Trophoblast cell (in vitro differentiated cells and primary cell): ENCODE data around the gene MRPL43.

Experiments used
- DNase-seq, 2 donors: peaks; one replicate each; pipeline ENCODE4 v3.0.0-alpha.2; 2016
- H2AFZ ChIP-seq: 2 replicates; pipeline ENCODE4 v1.6.1; 2013; ENCODE audit warnings: low read length, moderate library complexity, mild to moderate bottlenecking; ENCODE audit not compliant: insufficient read depth, poor library complexity
- H2AK5ac ChIP-seq: 2 replicates; pipeline ENCODE4 v1.6.1; 2013; ENCODE audit warnings: mild to moderate bottlenecking, low read length
- H2BK120ac ChIP-seq: 2 replicates; pipeline ENCODE4 v1.6.1; 2013; ENCODE audit warnings: low read length, mild to moderate bottlenecking, moderate library complexity; ENCODE audit not compliant: insufficient read depth, poor library complexity
- H2BK12ac ChIP-seq: 2 replicates; pipeline ENCODE4 v1.6.1; 2013; ENCODE audit warnings: mild to moderate bottlenecking, low read length, moderate library complexity
- H2BK5ac ChIP-seq: 2 replicates; pipeline ENCODE4 v1.6.1; 2013; ENCODE audit warnings: low read length, low read depth, moderate library complexity, mild to moderate bottlenecking; ENCODE audit not compliant: poor library complexity
- H3K14ac ChIP-seq: 2 replicates; pipeline ENCODE4 v1.6.1; 2013; ENCODE audit warnings: mild to moderate bottlenecking, low read length
- H3K18ac ChIP-seq: 2 replicates; pipeline ENCODE4 v1.6.1; 2013; ENCODE audit warnings: mild to moderate bottlenecking, low read length
- H3K23ac ChIP-seq: 2 replicates; pipeline ENCODE4 v1.6.1; 2013; ENCODE audit warnings: low read length
- H3K27ac ChIP-seq: 2 replicates; pipeline ENCODE4 v1.5.1; 2013; ENCODE audit warnings: low read depth, mild to moderate bottlenecking, inconsistent platforms, low read length, moderate library complexity
- H3K27me3 ChIP-seq: 2 replicates; pipeline ENCODE4 v1.6.1; 2013; ENCODE audit warnings: inconsistent platforms, mild to moderate bottlenecking, low read length, moderate library complexity; ENCODE audit not compliant: insufficient read depth
- H3K36me3 ChIP-seq, 2 experiments: 1 replicate in 1 of 2; 2 replicates in 1 of 2; pipeline ENCODE4 v1.6.1; 2013; ENCODE audit warnings: low read length in 2 of 2, mild to moderate bottlenecking in 2 of 2, moderate library complexity in 1 of 2; ENCODE audit not compliant: insufficient read depth in 2 of 2, control insufficient read depth in 1 of 2
- H3K4ac ChIP-seq: 2 replicates; pipeline ENCODE4 v1.6.1; 2013; ENCODE audit warnings: low read depth, mild to moderate bottlenecking, low read length, moderate library complexity
- H3K4me1 ChIP-seq, 2 experiments: 1 replicate in 1 of 2; 2 replicates in 1 of 2; pipeline ENCODE4 v1.6.1; 2013; ENCODE audit warnings: low read length in 2 of 2, mild to moderate bottlenecking in 2 of 2, moderate library complexity in 1 of 2; ENCODE audit not compliant: insufficient read depth in 2 of 2, control insufficient read depth in 1 of 2
- H3K4me2 ChIP-seq: 2 replicates; pipeline ENCODE4 v1.6.1; 2013; ENCODE audit warnings: inconsistent platforms, mild to moderate bottlenecking, low read length, moderate library complexity
- H3K4me3 ChIP-seq: 2 replicates; pipeline ENCODE4 v1.5.1; 2013; ENCODE audit warnings: mild to moderate bottlenecking, low read depth, low read length, inconsistent platforms
- H3K79me1 ChIP-seq: one replicate; pipeline ENCODE4 v1.6.1; 2013; ENCODE audit warnings: low read length
- H3K79me2 ChIP-seq: 2 replicates; pipeline ENCODE4 v1.6.1; 2013; ENCODE audit warnings: low read length, mild to moderate bottlenecking; ENCODE audit not compliant: control insufficient read depth, insufficient read depth, poor library complexity
- H3K9ac ChIP-seq: 2 replicates; pipeline ENCODE4 v1.6.1; 2013; ENCODE audit warnings: mild to moderate bottlenecking, low read length
- H3K9me3 ChIP-seq: 2 replicates; pipeline ENCODE4 v1.6.1; 2013; ENCODE audit warnings: low read depth, mild to moderate bottlenecking, control low read depth, inconsistent platforms, low read length; ENCODE audit not compliant: insufficient read depth
- H4K12ac ChIP-seq: 2 replicates; pipeline ENCODE4 v1.6.1; 2013; ENCODE audit warnings: low read depth, mild to moderate bottlenecking, low read length, moderate library complexity
- H4K8ac ChIP-seq: 2 replicates; pipeline ENCODE4 v1.6.1; 2013; ENCODE audit warnings: low read depth, mild to moderate bottlenecking, low read length, moderate library complexity
- H4K91ac ChIP-seq: one replicate; pipeline ENCODE4 v1.6.1; 2013; ENCODE audit warnings: low read depth, mild to moderate bottlenecking, low read length, moderate library complexity
- WGBS: extraction: QIAGEN DNeasy Blood & Tissue Kit; methylation state at CpG from one replicate; pipeline ENCODE4 v1.1.7; 2013; ENCODE audit warnings: missing lambda C conversion rate; ENCODE audit not compliant: insufficient read length, insufficient coverage; ENCODE audit errors: extremely low coverage; 5-methylcytosine and 5-hydroxymethylcytosine counted together

Gene MRPL43

DNA sequence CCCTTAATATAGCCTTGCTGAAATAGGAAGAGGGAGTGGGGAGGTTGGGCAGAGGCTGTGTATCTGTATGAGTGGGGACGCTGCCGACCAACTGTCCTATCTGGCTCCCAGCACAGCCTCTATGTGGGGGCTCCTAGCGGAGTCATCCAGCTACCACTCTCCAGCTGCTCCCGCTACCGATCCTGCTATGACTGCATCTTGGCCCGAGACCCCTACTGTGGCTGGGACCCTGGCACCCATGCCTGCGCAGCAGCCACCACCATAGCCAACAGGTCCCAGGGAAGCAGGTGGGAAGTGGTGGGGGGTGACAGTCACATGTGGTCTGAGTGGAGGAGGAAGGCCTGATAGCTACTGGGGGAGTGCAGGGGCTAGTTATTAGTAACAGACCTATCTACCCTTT lies 6.6 kb downstream of the MRPL43 start:
- H3K36me3 ChIP-seq: peaks cover 30 to 41% of the 10 kb centered on the region in 2 experiments
- H3K4ac ChIP-seq: no peak overlapping the region
- H2BK5ac ChIP-seq: no peak overlapping the region
- H2BK12ac ChIP-seq: no peak overlapping the region
- H3K79me1 ChIP-seq: no peaks in the 10 kb centered on the region
- no peak overlapping the region for H2BK120ac ChIP-seq
- no peak overlapping the region for H3K18ac ChIP-seq
- no CpG with 5 or more reads among the region's 7 CpGs for WGBS
- H3K4me1 ChIP-seq: peaks cover 0 to 5% of the 10 kb centered on the region in 2 experiments
- H4K8ac ChIP-seq: no peak overlapping the region
- H4K91ac ChIP-seq: no peak overlapping the region
- no peak overlapping the region for H3K14ac ChIP-seq
- no peaks in the 10 kb centered on the region for H3K27me3 ChIP-seq
- H2AFZ ChIP-seq: no peak overlapping the region
- no peak overlapping the region for H4K12ac ChIP-seq
- no peak overlapping the region for H3K9ac ChIP-seq
- no peak overlapping the region for H2AK5ac ChIP-seq
- H3K79me2 ChIP-seq: no peaks in the 10 kb centered on the region
- no peak overlapping the region for H3K4me3 ChIP-seq
- peaks cover 1% of the 10 kb centered on the region for H3K9me3 ChIP-seq
- no peak overlapping the region for H3K23ac ChIP-seq
- no peak for DNase-seq
- H3K4me2 ChIP-seq: no peak overlapping the region
- H3K27ac ChIP-seq: no peak overlapping the region

DNA sequence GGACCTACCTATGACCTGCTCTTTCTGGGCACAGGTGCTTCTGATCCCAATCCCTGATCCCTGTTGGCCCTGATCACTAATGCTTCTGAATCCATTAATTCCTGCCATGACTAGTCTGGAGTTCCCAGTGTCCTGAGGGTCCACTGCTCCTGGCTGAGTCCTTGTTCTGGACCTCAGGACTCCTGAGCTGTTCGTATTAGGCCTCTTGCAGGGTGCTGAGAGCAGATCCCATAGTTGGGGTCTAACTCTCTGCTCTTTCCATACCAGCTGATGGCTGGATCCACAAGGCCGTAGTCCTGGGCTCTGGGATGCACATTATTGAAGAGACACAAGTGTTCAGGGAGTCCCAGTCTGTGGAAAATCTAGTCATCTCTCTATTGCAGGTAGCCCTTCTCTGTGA lies 7.0 kb downstream of the MRPL43 start:
- H3K4me1 ChIP-seq: peaks cover 0 to 5% of the 10 kb centered on the region in 2 experiments
- H3K9ac ChIP-seq: no peak overlapping the region
- no peak overlapping the region for H2BK120ac ChIP-seq
- no peak overlapping the region for H4K12ac ChIP-seq
- H3K18ac ChIP-seq: no peak overlapping the region
- no peaks in the 10 kb centered on the region for H3K27me3 ChIP-seq
- no peak overlapping the region for H3K23ac ChIP-seq
- H2AK5ac ChIP-seq: no peak overlapping the region
- H3K36me3 ChIP-seq: peaks cover 30 to 38% of the 10 kb centered on the region in 2 experiments
- no peak overlapping the region for H4K8ac ChIP-seq
- no peak overlapping the region for H2BK12ac ChIP-seq
- H2BK5ac ChIP-seq: no peak overlapping the region
- no peak overlapping the region for H3K4me3 ChIP-seq
- no peak overlapping the region for H3K27ac ChIP-seq
- H3K79me2 ChIP-seq: no peaks in the 10 kb centered on the region
- peaks cover 1% of the 10 kb centered on the region for H3K9me3 ChIP-seq
- no peak overlapping the region for H2AFZ ChIP-seq
- no peak overlapping the region for H3K4ac ChIP-seq
- whole genome bisulfite sequencing: no CpG with 5 or more reads among the region's 2 CpGs
- H3K14ac ChIP-seq: no peak overlapping the region
- no peaks in the 10 kb centered on the region for H3K79me1 ChIP-seq
- no peak overlapping the region for H4K91ac ChIP-seq
- no peak overlapping the region for H3K4me2 ChIP-seq
- DNase-seq: no peak

DNA sequence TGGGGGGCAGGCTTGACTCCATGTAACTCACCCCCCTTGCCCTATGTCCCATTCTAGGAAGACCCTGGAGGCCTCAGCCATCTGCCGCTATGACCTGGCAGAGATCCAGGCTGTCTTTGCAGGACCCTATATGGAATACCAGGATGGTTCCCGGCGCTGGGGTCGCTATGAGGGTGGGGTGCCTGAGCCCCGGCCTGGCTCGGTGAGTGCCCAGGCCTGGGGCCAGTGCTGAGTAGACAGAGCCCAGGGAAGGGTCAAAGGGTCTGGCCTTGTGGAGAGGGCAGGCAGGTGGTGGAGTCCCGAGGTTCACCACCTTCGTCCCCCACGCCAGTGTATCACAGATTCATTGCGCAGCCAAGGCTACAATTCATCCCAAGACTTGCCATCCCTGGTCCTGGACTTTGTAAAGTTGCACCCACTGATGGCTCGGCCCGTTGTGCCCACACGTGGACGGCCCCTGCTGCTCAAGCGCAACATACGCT lies 7.5 kb downstream of the MRPL43 start:
- Histone ChIP-seq H3K23ac (no peak overlapping the region), H2AK5ac (no peak overlapping the region), H3K9me3 (peaks cover 1% of the 10 kb centered on the region), H3K18ac (no peak overlapping the region), H3K4me3 (no peak overlapping the region), H2BK120ac (no peak overlapping the region), H4K91ac (no peak overlapping the region), H3K4ac (no peak overlapping the region), H4K12ac (no peak overlapping the region), H3K4me2 (no peak overlapping the region), H2AFZ (no peak overlapping the region), H3K9ac (no peak overlapping the region), H2BK5ac (no peak overlapping the region), H2BK12ac (no peak overlapping the region), H3K79me2 (no peaks in the 10 kb centered on the region), H3K4me1 (peaks cover 0 to 5% of the 10 kb centered on the region in 2 experiments), H4K8ac (no peak overlapping the region), H3K79me1 (no peaks in the 10 kb centered on the region), H3K14ac (no peak overlapping the region), H3K27ac (no peak overlapping the region), H3K36me3 (peaks cover 30 to 33% of the 10 kb centered on the region in 2 experiments), H3K27me3 (no peaks in the 10 kb centered on the region)
- no peak for DNase-seq
- no CpG with 5 or more reads among the region's 16 CpGs for WGBS

DNA sequence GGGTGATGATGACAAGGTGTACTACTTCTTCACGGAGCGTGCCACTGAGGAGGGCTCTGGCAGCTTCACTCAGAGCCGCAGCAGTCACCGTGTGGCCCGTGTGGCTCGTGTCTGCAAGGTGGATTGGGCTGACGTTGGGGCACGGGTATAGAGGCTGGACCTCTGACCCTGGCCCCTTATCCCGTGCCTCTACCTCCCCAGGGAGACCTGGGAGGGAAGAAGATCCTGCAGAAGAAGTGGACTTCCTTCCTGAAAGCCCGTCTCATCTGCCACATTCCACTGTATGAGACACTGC lies 8.4 kb downstream of the MRPL43 start:
- Histone ChIP-seq H3K9ac (no peak overlapping the region), H2AK5ac (no peak overlapping the region), H2AFZ (no peak overlapping the region), H3K27ac (no peak overlapping the region), H2BK120ac (no peak overlapping the region), H3K4me2 (no peak overlapping the region), H4K12ac (no peak overlapping the region), H3K36me3 (peaks cover 26 to 30% of the 10 kb centered on the region in 2 experiments), H3K14ac (no peak overlapping the region), H3K4me3 (no peak overlapping the region), H3K23ac (no peak overlapping the region), H3K9me3 (peaks cover 1% of the 10 kb centered on the region), H3K4me1 (peaks cover 0 to 5% of the 10 kb centered on the region in 2 experiments), H4K8ac (no peak overlapping the region), H3K79me1 (no peaks in the 10 kb centered on the region), H3K79me2 (no peaks in the 10 kb centered on the region), H3K27me3 (no peaks in the 10 kb centered on the region), H2BK5ac (no peak overlapping the region), H2BK12ac (no peak overlapping the region), H3K18ac (no peak overlapping the region), H4K91ac (no peak overlapping the region), H3K4ac (no peak overlapping the region)
- WGBS: no CpG with 5 or more reads among the region's 10 CpGs
- DNase-seq: no peak
